ENCODE results near the gene CD244.

The CD244 gene

GRCh38 chr1:160781914-160782689, 80.6 kb downstream of the CD244 start:
- in situ Hi-C loops (cut with MboI; ENCODE audit: low pct_unique_long_range_greater_than_20kb, low sequenced_read_pairs, unreplicated experiment): no loop called here
- no peak for TF ChIP-seq CTCF (IDR thresholded peaks at IDR 0.05; ENCODE audit: extremely low read depth, insufficient read depth, missing control alignments)
- DNase-seq (ENCODE audit: low spot score): peak; percentile 53

GRCh38 chr1:160781186-160781766, 81.4 kb downstream of the CD244 start:
- in situ Hi-C loops (cut with MboI; ENCODE audit: low pct_unique_long_range_greater_than_20kb, low sequenced_read_pairs, unreplicated experiment): no loop called here
- no peak for DNase-seq (ENCODE audit: low spot score)
- no peak for TF ChIP-seq CTCF (IDR thresholded peaks at IDR 0.05; ENCODE audit: extremely low read depth, insufficient read depth, missing control alignments)

GRCh38 chr1:160780398-160780755, 82.3 kb downstream of the CD244 start:
- DNase-seq (ENCODE audit: low spot score): no peak
- no peak for TF ChIP-seq CTCF (IDR thresholded peaks at IDR 0.05; ENCODE audit: extremely low read depth, insufficient read depth, missing control alignments)
- in situ Hi-C loops (cut with MboI; ENCODE audit: low pct_unique_long_range_greater_than_20kb, low sequenced_read_pairs, unreplicated experiment): no loop called here
